B cell (primary cell): Measurements from ENCODE around the gene FRS3. TPM values are rescaled to one million over a fixed set of nuclear protein-coding genes. Genes with fewer than 3 reads are reported as not detected.

Source experiments
- ATAC-seq: fragments of 200-7000 bp; cut with Tn5 transposase; one replicate; pipeline ENCODE4 v1.10.0; 2021; ENCODE audit warnings: low read depth, mild to moderate bottlenecking, moderate number of reproducible peaks, moderate library complexity
- CTCF ChIA-PET: fragments of 350-600 bp; sonication (Branson Sonifier 250); formaldehyde crosslinking; loops from one replicate; lab custom pipeline; 2021; ENCODE audit warnings: antibody characterized with exemption, inconsistent platforms; lab: Charles Lee
- POLR2A ChIA-PET: fragments of 350-600 bp; sonication (Branson Sonifier 250); formaldehyde crosslinking; loops from one replicate; lab custom pipeline; 2021; ENCODE audit warnings: antibody characterized with exemption; lab: Charles Lee
- DNase-seq: peaks from one replicate; pipeline ENCODE4 v3.0.0; 2013
- H2AFZ ChIP-seq: 2 replicates; pipeline ENCODE4 v1.6.1; 2012; ENCODE audit warnings: mild to moderate bottlenecking, low read depth, low read length; ENCODE audit not compliant: insufficient read depth, poor library complexity, severe bottlenecking
- H3K27ac ChIP-seq, 2 donors: 1 replicate in 1 of 2; 2 replicates in 1 of 2; pipeline ENCODE4 v1.5.1; 2012 to 2013; ENCODE audit warnings: low read length in 2 of 2, mild to moderate bottlenecking in 2 of 2, moderate library complexity in 1 of 2
- H3K27me3 ChIP-seq, 4 experiments: fragments of 200-600 bp in 1 of 4; sonication (generic) in 1 of 4; replicated peaks in 1 of 4; 1 replicate in 2 of 4; 2 replicates in 2 of 4; pipeline versions ENCODE4 v1.6.1 to v1.7.0; 2013 to 2016; ENCODE audit warnings: low read length in 3 of 4, mild to moderate bottlenecking in 2 of 4, mixed read lengths in 1 of 4, moderate library complexity in 1 of 4; ENCODE audit not compliant: insufficient read depth in 4 of 4, control insufficient read depth in 3 of 4; ENCODE audit errors: control extremely low read depth in 1 of 4
- H3K36me3 ChIP-seq, 2 experiments: replicated peaks in 1 of 2; 1 replicate in 1 of 2; 2 replicates in 1 of 2; pipeline versions ENCODE4 v1.6.1 to v1.7.1; 2013; ENCODE audit warnings: low read length in 1 of 2; ENCODE audit not compliant: insufficient read depth in 2 of 2, control insufficient read depth in 1 of 2; ENCODE audit errors: control extremely low read depth in 1 of 2, extremely low read depth in 1 of 2
- H3K4me1 ChIP-seq, 2 donors: fragments of 200-600 bp in 1 of 2; sonication (generic) in 1 of 2; 1 replicate in 1 of 2; 2 replicates in 1 of 2; pipeline versions ENCODE4 v1.5.1 to v1.6.1; 2013 to 2017; ENCODE audit warnings: low read length in 2 of 2; ENCODE audit not compliant: control insufficient read depth in 2 of 2, insufficient read depth in 2 of 2
- H3K4me2 ChIP-seq: replicated peaks from 2 replicates; pipeline ENCODE3; 2012; ENCODE audit warnings: mild to moderate bottlenecking, low read depth, low read length; ENCODE audit not compliant: poor library complexity, severe bottlenecking
- H3K4me3 ChIP-seq, 5 experiments: fragments of 200-600 bp in 1 of 5; sonication (generic) in 1 of 5; 1 replicate in 3 of 5; 2 replicates in 2 of 5; pipeline versions ENCODE4 v1.5.1 to v1.7.0; 2011 to 2016; ENCODE audit warnings: low read length in 4 of 5, mild to moderate bottlenecking in 4 of 5, low read depth in 2 of 5, control low read depth in 1 of 5, moderate library complexity in 1 of 5; ENCODE audit not compliant: insufficient read depth in 1 of 5; ENCODE audit errors: control extremely low read depth in 1 of 5, extremely low read depth in 1 of 5
- H3K79me2 ChIP-seq: fragments of 200-600 bp; sonication (generic); one replicate; pipeline ENCODE4 v1.6.0; 2016; ENCODE audit warnings: low read length; ENCODE audit not compliant: control insufficient read depth, insufficient read depth
- H3K9ac ChIP-seq: fragments of 200-600 bp; sonication (generic); 2 replicates; pipeline ENCODE4 v1.6.1; 2017; ENCODE audit warnings: mild to moderate bottlenecking, low read length, moderate library complexity
- H3K9me3 ChIP-seq, 3 donors: one replicate each; pipeline versions ENCODE4 v1.6.1 to v1.7.1; 2013; ENCODE audit warnings: low read length in 2 of 3; ENCODE audit not compliant: control insufficient read depth in 2 of 3, insufficient read depth in 1 of 3; ENCODE audit errors: control extremely low read depth in 1 of 3
- H4K20me1 ChIP-seq: 2 replicates; pipeline ENCODE4 v1.6.0; 2012; ENCODE audit warnings: mild to moderate bottlenecking, low read length; ENCODE audit not compliant: insufficient read depth, control insufficient read depth, poor library complexity, severe bottlenecking
- H3K27ac Mint-ChIP-seq: one replicate; pipeline ENCODE4 v1.8.0; 2021; ENCODE audit warnings: mixed read lengths
- H3K27me3 Mint-ChIP-seq: one replicate; pipeline ENCODE4 v1.8.0; 2021; ENCODE audit warnings: mixed read lengths
- H3K4me1 Mint-ChIP-seq: one replicate; pipeline ENCODE4 v1.8.0; 2021; ENCODE audit warnings: mixed read lengths
- H3K4me3 Mint-ChIP-seq: one replicate; pipeline ENCODE4 v1.8.0; 2021; ENCODE audit warnings: mixed read lengths
- H3K9me3 Mint-ChIP-seq: one replicate; pipeline ENCODE4 v1.8.0; 2022; ENCODE audit warnings: mixed read lengths; ENCODE audit not compliant: insufficient read depth
- CTCF ChIP-seq: fragments of 200-600 bp; IDR thresholded peaks from one replicate; pipeline ENCODE4 v1.8.0; 2022; ENCODE audit warnings: antibody characterized with exemption, mild to moderate bottlenecking
- EZH2 ChIP-seq: IDR thresholded peaks from 2 replicates; pipeline ENCODE4 v1.6.1; 2012; ENCODE audit warnings: borderline replicate concordance, low read depth, mild to moderate bottlenecking, moderate library complexity, low read length; ENCODE audit not compliant: insufficient read depth, poor library complexity, severe bottlenecking
- whole genome bisulfite sequencing: methylation state at CpG from one replicate; pipeline ENCODE4 v1.1.5; 2013; ENCODE audit warnings: missing lambda C conversion rate; ENCODE audit not compliant: insufficient coverage; 5-methylcytosine and 5-hydroxymethylcytosine counted together
- intact Hi-C: fragments of 100-400 bp; cut with micrococcal nuclease; formaldehyde crosslinking; loops from one replicate; pipeline ENCODE4 v1.10.0; 2022
- polyA plus RNA-seq: library from polyadenylated mRNA; depleted of rRNA; stranded (reverse); fragments of >200 nt; gene quantifications from 2 replicates; pipeline ENCODE4 v1.2.3, GENCODE V29; 2012
- total RNA-seq, 2 donors: library from RNA; stranded (reverse); fragments of 120-200 nt in 1 of 2; gene quantifications; 1 replicate in 1 of 2; 2 replicates in 1 of 2; pipeline versions ENCODE4 v1.2.3 to v1.2.4, GENCODE V29; 2013 to 2022

FRS3 gene
- total and polyA plus RNA-seq, 2 donors (not counting 1 experiment from before 2014, with no cell fraction given): 9.8 to 12.0 TPM

DNA sequence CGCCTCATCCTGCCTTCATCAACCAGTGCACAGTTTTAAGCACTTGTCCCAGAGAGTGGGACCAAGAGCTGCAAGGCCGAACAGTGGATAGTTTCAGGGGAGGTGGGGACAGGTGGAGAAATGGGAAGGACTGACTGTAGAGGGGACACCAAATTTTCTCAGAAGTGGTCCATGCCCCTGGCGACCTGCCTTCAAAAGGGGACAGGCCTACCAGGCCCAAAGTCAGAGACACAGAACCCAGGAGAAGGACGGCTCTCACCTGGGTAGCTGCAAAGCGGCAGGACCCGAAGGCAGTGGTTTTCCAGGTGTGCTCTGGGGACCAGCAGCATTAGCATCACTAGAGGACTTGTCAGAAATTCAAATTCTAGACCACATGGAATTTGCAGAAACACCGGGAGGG, 50.1 kb downstream of the FRS3 start:
- Histone ChIP-seq H3K27ac (peak overlapping the region; percentile 87 to 93), H4K20me1 (peaks cover 7% of the 10 kb centered on the region), H2AFZ (no peak overlapping the region), H3K9me3 (no peaks in the 10 kb centered on the region), H3K36me3 (peaks cover 0 to 11% of the 10 kb centered on the region in 2 experiments), H3K9ac (peak overlapping the region; percentile 78), H3K27me3 (no peaks in the 10 kb centered on the region), H3K4me1 (peaks cover 78 to 91% of the 10 kb centered on the region in 2 donors), H3K4me2 (peak overlapping the region; percentile 90), H3K79me2 (peaks cover 92% of the 10 kb centered on the region), H3K4me3 (peak overlapping the region in 4 of 5 experiments; percentile 16 to 89 (median 53))
- no peaks in the 10 kb centered on the region for H3K27me3 Mint-ChIP-seq
- H3K9me3 Mint-ChIP-seq: no peaks in the 10 kb centered on the region
- TF ChIP-seq CTCF: no peak
- no peak for TF ChIP-seq EZH2
- ATAC-seq (no peak), DNase-seq (no peak)
- intact Hi-C loops: loop anchor here (5.0 to 10.0 kb wide), 2 partner anchors 32 to 295 kb away; no protein-coding TSS in a partner anchor
- ChIA-PET CTCF (interaction anchor here (1.2 to 9.1 kb wide), 3 partner anchors 15 to 41 kb away, joined by 3 to 176 read pairs (median 86); no protein-coding TSS in a partner anchor), POLR2A (interaction anchor here (0.6 to 9.4 kb wide), 3 partner anchors 26 to 320 kb away, joined by 5 to 342 read pairs (median 9); no protein-coding TSS in a partner anchor)
- WGBS: 73% methylated on average over 6 of the region's 7 CpGs
- H3K4me3 Mint-ChIP-seq: peak overlapping the region; percentile 93
- peaks cover 85% of the 10 kb centered on the region for H3K4me1 Mint-ChIP-seq
- peak overlapping the region; percentile 94 for H3K27ac Mint-ChIP-seq

- DNase-seq (no peak), ATAC-seq (no peak)
- Mint-ChIP-seq H3K27ac (peak overlapping the region; percentile 94), H3K9me3 (no peaks in the 10 kb centered on the region), H3K4me3 (peak overlapping the region; percentile 93), H3K27me3 (no peaks in the 10 kb centered on the region), H3K4me1 (peaks cover 92% of the 10 kb centered on the region)
- no peak for TF ChIP-seq CTCF
- peak overlapping the region; percentile 78 for H3K9ac ChIP-seq
- ChIA-PET POLR2A (interaction anchor here (0.9 to 9.4 kb wide), 4 partner anchors 12 to 46 kb away, joined by 5 to 342 read pairs (median 7); no protein-coding TSS in a partner anchor), CTCF (interaction anchor here (1.2 to 9.1 kb wide), 5 partner anchors 9 to 46 kb away, joined by 3 to 176 read pairs (median 5); no protein-coding TSS in a partner anchor)
- no peak overlapping the region for H2AFZ ChIP-seq
- intact Hi-C loops: loop anchor here (10.0 kb wide), 1 partner anchor 296 kb away; no protein-coding TSS in a partner anchor
- H3K9me3 ChIP-seq: no peaks in the 10 kb centered on the region
- peaks cover 85 to 97% of the 10 kb centered on the region in 2 donors for H3K4me1 ChIP-seq
- peaks cover 99% of the 10 kb centered on the region for H3K79me2 ChIP-seq
- H3K36me3 ChIP-seq: peaks cover 0 to 13% of the 10 kb centered on the region in 2 experiments
- peak overlapping the region; percentile 87 to 93 for H3K27ac ChIP-seq
- H3K4me2 ChIP-seq: peak overlapping the region; percentile 90
- H4K20me1 ChIP-seq: peaks cover 7% of the 10 kb centered on the region
- H3K27me3 ChIP-seq: no peaks in the 10 kb centered on the region
- 27% methylated on average over 7 of the region's 7 CpGs for WGBS
- peak overlapping the region in 4 of 5 experiments; percentile 16 to 89 (median 53) for H3K4me3 ChIP-seq
These were observed 50.7 kb downstream of the FRS3 start for GRCh38 chr6:41728954-41729353.
